Stimulated activated CD8-positive, alpha-beta memory T cell treated with anti-CD3 and anti-CD28 coated beads, Interleukin-7, amount 100 ng/mL, for 1 hour (primary cell): ENCODE results near the gene ACKR4.
"Not testable (repeated sequence)": the region's sequence is repeated elsewhere in the genome, so short reads cannot be mapped to it uniquely, and the experiment has no call there.

Experiments used
- DNase-seq, 2 donors: peaks; one replicate each; pipeline ENCODE4 v3.0.0-alpha.2; 2020; ENCODE audit warnings: low read depth in 2 of 2

The ACKR4 gene

DNA sequence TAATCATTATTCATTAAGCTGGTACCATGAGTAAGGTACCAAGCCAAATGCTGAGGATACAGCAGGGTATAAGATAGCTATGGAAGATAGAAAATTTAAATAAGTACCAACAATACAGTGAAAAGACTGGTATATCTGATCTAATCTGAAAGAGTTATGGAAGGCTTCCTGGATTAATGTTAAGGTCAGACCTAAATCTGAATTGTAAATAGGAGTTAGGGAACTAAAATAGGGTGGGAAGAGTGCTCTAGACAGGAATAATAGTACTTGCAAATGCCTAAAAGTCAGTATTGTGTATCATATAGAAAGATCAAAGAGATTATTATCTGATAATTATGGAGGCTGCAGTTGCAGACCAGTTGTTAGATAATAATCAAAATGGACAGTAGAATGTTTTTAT lies 2.6 kb upstream of the ACKR4 start:
- DNase-seq: no peak

DNA sequence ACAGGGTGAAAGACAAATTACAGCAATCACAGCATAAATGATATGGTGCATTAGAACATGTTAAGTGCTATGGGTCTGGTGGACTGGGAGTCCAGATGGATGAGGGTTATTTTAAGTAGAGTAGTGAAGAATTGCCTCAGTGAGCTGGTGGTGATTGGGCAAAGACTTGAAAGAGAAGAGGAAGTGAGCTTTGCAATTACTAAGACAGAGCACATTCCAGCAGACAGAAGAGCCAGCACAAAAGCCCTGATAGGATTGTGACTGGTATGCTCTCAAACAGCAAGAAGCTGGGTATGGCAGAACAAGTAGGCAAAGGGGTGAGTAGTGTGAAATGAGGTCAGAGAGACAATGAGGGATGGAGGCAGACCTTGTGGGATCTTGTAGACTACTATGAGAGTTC lies 2.1 kb upstream of the ACKR4 start:
- DNase-seq: no peak

DNA sequence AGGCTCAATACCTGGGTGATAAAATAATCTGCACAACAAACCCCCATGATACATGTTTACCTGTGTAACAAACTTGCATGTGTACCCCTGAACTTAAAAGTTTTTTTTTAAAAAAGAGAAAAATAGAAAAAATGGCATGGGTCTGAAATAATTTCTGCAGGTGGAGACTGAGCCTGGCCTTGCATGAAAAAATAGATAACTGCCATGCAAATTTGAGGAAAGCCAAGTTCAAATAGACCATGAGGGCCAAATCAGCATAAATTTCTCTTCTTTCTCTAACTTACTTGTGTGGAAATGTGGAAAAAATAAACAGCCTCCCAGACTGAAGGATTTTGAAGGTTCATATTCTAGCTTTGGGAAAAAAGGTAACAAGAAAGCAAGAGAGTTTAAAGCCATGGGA lies 744 bp upstream of the ACKR4 start:
- DNase-seq: no peak

DNA sequence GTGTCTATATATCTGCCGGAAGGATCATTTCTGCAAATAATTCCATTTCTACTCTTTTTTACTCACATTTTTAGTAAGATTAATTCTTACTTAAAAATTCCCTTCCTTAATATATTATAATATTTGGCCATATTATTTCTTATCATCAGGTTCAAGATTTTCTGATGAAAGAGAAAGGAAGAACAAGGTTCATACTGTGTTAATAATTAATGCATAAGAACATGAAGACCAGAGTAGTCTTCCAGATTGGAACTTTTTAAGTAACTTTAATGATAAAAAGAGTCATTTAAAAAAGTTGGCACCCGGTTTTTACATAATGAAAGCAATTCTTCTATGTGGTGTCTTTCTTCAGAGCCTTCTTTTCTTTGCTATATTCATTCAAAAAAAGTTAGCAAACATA lies 590 bp downstream of the ACKR4 start:
- DNase-seq: no peak

DNA sequence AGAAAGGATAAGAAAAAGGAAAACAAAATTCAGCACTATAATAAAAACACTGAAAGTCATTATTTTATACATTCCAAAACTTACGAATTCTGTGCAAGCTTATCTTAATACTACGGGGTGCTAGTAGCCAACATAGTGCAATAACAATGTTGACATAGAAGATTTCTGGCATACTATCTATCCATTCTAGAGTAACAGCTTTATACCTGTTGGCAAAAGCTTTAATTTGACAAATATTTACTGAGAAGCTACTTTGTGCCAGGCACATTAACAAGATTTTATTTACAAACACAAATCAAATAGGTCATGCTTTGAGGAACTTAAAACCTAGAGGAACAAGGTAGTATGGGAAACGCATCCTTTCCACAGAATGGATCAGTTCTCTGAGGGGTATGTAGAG lies 1.1 kb downstream of the ACKR4 start:
- DNase-seq: no peak

DNA sequence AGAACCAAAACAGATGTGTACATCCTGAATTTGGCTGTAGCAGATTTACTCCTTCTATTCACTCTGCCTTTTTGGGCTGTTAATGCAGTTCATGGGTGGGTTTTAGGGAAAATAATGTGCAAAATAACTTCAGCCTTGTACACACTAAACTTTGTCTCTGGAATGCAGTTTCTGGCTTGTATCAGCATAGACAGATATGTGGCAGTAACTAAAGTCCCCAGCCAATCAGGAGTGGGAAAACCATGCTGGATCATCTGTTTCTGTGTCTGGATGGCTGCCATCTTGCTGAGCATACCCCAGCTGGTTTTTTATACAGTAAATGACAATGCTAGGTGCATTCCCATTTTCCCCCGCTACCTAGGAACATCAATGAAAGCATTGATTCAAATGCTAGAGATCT lies 3.5 kb downstream of the ACKR4 start:
- not testable (repeated sequence) for DNase-seq

DNA sequence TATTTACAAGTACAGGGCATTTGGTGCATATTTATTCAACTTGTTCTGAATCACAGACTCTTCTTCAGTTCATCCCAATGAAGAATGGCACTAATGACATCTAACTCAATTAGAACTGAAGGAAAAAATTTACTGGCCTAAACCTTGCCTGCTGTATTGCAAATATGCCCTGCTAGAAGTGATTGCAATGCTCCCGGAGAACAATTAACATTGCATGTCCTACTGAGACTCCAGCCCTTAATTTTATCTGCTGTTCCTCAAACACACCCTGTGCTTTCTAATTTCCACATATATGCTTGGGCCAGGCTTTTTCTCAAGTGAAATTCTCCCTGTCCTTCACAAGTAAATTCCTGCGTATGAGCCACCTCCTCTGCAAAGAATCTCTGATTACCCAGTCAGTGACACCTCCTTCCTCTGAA lies 8.3 kb downstream of the ACKR4 start:
- DNase-seq: no peak

DNA sequence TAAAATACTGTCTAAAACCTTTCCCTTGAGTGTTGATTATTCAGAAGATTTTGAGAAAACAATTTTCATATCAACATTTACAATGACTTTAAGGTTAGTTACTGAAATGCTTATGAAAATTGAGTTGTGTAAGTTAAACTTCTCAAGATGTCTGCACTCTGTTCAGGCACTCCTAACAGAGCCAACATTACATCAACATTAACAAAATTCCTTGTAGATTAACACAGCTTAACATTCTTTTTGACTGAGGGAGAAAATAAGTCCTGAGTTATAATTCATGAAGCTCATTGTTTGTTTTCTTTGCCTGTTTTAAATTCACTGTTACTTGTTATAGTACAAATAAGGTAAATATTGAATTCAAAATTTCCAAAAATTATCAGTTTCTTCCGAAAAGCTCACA lies 9.0 kb downstream of the ACKR4 start:
- DNase-seq: no peak

DNA sequence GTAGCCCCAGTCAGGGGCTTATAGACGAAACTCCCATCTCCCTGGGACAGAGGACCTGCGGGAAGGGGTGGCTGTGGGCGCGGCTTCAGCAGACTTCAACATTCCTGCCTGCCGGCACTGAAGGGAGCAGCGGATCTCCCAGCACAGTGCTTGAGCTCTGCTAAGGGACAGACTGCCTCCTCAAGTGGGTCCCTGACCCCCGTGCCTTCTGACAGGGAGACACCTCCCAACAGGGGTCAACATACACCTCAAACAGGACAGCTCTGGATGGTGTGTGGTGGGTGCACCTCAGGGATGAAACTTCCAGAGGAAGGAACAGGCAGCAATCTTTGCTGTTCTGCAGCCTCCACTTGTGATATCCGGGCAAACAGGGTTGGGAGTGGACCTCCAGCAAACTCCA lies 9.6 kb downstream of the ACKR4 start:
- DNase-seq: not testable (repeated sequence)

DNA sequence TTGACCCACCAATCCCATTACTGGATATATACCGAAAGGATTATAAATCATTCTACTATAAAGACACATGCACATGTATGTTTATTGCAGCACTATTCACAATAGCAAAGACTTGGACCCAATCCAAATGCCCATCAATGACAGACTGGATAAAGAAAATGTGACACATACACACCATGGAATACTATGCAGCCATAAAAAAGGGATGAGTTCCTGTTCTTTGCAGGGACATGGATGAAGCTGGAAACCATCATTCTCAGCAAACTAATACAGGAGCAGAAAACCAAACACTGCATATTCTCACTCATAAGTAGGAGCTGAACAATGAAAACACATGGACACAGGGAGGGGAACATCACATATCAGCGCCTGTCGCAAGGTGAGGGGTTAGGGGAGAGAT lies 18.2 kb downstream of the ACKR4 start:
- not testable (repeated sequence) for DNase-seq

DNA sequence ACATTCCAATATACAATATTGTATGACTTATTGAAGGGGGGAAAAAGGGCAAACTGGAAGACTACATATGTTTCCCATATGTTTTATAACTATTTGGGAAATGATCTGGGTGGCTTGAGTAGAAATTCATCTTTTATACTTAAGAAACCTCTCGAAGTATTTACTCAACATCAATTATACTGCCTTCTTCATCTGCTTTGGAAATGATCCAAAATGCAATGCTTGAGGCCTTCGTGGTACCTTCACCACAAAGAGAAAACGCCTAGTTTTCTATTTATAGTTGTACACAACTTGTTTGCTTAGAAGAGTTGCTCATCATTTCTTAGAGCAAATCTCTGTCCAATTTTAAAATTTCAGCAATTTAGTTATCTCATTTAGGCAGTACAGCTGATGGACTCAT lies 18.8 kb downstream of the ACKR4 start:
- DNase-seq: no peak

DNA sequence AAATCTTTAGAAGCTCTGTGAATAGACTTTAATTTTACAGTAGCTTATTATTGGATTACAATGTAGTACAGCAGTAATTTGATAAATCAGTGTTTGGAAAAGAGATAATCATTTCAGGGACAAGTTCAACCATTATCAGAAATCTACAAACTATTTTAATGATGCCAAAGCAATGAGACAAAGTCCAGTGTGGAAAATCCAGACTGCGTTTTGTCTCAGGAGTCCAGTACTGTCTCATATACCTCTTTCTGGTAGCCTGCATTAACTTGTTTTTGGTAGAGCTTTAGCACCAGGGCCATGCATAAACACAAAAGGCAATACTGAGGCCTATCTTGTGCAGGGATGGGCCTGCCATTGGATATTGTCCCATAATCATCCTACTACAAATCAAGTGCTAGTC lies 19.7 kb downstream of the ACKR4 start:
- no peak for DNase-seq

DNA sequence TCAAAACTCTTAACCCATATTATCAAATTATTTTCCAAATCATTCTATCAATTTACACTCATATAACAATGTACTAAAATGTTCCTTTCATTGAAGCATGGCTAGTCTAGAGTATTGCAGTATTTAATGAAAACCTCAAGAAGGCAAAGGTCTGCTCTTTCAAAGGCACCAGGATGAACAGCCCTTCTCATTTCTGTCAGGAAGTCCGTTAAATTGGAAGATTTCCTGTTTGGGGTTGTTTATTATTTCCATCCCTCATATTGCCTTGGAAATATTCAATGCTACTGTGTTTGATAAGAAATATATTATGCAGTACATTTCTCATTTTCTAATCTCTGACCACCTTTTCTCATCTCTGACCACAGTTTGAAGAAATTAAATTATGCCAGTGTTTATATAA lies 25.1 kb downstream of the ACKR4 start:
- no peak for DNase-seq

DNA sequence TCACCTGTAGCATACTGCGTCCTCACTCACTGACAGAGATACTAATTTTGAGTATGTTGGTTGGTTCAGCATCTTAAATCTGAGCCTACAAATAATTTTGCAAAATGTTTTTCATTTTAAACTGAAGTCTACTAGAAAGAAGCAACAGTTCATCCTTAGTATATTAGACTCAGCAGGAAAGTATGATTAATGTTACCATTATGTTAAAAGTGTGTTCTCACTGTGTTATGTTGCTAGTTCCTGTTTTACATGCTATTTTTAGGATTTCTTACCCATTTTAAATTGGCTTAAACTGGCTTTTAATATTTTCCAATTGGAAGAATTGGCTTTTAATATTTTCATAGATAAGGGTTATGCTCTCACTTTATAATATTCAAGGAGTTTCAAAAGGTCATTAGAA lies 25.7 kb downstream of the ACKR4 start:
- DNase-seq: no peak

DNA sequence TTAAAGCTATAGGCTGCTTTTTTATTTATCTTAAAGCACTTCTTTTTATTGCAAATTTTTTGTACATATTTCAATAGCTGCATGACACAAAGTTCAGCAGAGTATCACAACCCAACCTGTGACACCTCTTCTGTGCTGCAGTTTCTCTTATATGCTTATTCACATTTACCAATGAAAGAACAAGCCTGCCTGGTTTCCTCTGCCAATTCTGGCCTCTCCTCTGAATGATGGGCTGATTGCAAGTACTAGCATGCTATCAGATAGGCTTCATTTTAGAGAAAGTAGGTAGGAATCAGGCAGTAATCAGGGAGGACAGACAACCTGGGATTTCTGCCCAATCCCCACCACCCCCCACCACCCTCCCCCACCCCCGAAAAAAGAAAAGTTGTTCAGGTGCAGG lies 26.6 kb downstream of the ACKR4 start:
- DNase-seq: no peak

DNA sequence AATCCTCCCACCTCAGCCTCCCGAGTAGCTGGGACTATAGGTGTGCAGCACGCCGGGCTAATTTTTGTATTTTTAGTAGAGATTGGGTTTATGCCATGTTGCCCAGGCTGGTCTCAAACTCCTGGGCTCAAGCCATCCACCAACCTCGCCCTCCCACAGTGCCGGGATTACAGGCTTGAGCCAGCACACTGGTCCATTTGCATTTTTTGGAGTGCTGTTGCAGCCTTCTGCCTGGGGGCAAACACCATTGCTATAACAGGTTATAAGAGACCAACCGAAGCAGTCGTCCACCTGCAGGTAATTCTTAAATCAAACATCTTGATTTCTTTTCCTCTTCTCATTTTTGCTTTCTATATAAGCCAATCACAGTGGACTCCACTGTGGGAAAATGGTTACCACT lies 27.7 kb downstream of the ACKR4 start:
- no peak for DNase-seq

DNA sequence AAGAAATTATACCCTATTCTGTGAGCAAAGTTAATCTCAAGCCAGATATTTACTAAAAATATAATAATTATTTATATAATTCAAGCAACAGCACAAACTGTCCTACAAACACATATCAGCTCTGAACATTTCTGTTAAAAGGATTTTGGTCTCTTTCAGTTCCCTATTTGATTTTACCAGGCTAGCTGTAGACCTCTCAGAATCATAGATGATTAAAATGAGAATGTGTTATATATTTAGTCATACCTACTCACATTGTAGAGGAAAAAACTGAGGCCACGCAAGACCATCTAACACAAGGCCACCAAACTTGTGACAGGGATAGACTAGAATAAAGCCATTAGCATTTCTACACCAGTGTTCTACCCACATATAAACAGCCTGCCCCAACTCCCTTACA lies 28.5 kb downstream of the ACKR4 start:
- no peak for DNase-seq

DNA sequence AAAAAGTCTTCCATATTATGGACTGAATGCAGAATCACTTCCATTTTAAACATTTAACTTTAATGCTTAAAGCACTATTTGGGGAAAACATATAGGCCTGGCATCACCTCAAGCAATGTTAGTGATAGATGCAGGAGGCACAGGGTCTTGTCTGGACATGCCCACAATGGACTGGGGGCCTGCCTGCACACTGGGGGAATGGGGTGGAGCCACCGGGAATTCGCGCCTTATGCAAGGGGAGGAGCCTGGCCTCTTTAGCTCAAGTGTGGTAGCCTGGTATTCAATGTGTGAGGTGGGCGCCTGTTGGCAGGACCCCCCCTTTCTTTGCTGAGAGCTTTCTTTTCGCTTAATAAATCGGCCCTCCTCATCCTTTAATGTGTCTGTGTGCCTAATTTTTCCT lies 29.9 kb downstream of the ACKR4 start:
- no peak for DNase-seq

DNA sequence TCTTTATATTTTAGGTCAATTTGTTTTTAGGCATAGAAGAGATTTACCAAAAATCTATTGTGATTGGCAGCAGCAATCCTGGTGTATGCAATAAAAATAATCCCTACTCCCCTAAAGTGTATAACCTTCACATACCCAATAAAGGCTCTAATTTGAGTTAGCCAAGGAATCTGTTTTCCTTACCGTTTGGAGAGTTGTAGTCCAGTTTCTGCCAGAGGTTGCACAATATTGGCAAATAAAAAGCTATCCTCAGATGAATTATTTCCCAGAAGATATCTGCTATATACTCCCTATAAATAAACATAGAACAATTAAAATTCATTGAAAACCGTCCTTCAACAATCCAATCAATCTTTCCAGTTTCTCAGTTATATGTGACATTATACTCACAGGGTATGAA lies 31.1 kb downstream of the ACKR4 start:
- DNase-seq: no peak

DNA sequence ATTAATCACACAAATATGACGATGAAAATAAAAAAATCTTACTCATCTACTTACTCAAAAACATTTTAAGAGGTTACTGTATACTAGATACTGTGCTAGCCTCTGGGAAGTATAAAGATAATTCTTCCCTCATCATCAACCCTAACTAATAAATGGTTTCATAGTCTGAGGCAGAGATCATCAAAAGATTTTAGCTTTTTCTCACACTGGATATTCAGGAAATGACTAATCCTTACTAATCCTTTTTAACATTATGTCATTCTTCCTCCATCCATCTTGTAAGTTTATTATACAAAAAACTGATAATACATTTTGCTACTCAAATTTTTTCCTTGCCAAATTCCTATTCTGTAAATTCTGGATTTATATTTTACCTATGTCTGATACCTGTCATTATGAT lies 32.9 kb downstream of the ACKR4 start:
- no peak for DNase-seq

DNA sequence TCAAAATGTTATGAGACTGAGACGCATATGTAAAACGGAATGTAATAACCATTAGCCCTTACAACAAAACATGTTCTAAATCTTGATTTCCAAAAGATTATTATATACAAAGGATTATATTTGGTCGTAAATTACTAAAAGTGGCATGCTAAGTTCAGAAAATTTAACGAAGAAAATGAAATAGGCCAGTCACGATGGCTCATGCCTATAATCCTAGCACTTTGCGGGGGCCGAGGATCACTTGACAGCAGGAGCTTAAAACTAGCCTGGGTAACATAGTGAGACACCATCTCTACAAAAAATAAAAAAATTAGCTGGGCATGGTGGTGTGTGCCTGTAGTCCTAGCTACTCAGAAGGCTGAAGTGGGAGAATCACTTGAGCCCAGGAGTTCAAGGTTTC lies 33.5 kb downstream of the ACKR4 start:
- no peak for DNase-seq

DNA sequence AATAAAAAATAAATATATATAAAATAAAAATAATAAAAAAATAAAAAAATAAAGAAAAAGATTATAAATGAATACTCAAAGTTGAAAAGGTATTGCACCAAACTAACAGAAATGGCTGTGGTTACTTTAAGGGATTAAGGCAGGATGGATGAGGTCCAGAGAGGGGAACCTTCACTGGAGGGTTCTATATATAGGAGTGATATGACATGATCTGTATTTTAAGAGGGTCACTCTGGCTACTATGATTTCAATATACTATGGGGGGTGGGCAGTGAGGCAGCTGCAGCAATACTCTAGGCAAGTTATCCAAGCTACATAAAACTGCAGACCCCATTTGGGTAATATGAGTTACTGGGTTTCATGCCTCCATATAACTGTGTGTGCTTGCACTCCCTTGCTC lies 38.0 kb downstream of the ACKR4 start:
- DNase-seq: no peak

DNA sequence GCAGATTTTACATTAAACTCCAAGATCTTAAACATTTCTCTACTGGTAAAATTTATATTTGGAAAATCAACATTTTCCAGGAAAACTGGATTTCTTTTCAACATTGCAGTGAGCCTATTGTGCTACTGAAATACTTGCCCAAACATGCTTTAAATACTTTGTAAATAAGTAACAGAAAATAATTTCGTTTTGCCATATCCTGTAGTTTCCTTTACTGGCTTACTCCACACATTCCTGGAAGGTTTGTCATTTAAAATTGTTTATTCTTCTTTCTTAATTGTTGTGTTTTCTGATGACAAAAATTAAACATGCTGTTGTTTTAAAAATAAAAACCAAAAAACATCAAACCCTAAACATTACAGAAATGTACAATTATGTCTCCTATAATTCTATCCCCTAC lies 40.5 kb downstream of the ACKR4 start:
- DNase-seq: no peak

DNA sequence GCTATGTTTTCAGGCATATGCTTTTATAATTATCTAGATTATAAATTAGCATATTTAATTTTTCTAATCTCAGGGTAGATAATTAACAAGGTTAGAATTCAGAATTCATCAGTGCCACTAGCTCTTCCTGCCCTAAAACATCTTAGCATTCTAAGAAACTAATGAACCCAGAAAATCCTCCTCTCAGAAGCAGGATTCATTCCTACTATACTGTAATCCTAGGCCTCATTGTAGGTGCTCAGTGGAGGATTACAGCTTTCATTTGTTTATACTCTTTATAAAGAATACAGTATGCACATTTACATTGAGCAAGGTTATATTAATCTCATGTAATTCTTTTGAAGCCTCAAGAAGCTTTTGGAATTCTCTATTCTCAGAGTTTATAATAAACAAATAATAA lies 41.6 kb downstream of the ACKR4 start:
- DNase-seq: no peak

DNA sequence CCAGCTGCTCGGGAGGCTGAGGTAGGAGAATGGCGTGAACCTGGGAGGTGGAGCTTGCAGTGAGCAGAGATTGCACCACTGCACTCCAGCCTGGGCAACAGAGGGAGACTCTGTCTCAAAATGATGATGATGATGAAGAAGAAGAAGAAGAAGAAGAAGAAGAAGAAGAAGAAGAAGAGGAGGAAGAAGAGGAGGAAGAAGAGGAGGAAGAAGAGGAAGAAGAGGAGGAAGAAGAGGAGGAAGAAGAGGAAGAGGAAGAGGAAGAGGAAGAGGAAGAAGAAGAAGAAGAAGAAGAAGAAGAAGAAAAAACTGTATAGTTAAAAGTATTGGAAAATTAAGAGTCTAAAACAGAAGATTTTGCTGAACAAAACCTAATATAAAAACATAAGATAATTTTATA lies 44.4 kb downstream of the ACKR4 start:
- not testable (repeated sequence) for DNase-seq
